GM18868 (cell line): Measurements from ENCODE around the gene MLXIPL.
"Not testable (repeated sequence)": the region's sequence is repeated elsewhere in the genome, so short reads cannot be mapped to it uniquely, and the experiment has no call there.

Experiments
- ATAC-seq: cut with Tn5 transposase; IDR thresholded peaks from one replicate; pipeline ENCODE4 v1.9.1; 2021; ENCODE audit warnings: mild to moderate bottlenecking, moderate library complexity; ENCODE audit not compliant: unreplicated experiment

Gene MLXIPL

GRCh38 chr7:73646785-73647724 lies 22.7 kb upstream of the MLXIPL start:
- no peak for ATAC-seq

GRCh38 chr7:73645643-73646174 lies 21.4 kb upstream of the MLXIPL start:
- ATAC-seq: no peak

DNA sequence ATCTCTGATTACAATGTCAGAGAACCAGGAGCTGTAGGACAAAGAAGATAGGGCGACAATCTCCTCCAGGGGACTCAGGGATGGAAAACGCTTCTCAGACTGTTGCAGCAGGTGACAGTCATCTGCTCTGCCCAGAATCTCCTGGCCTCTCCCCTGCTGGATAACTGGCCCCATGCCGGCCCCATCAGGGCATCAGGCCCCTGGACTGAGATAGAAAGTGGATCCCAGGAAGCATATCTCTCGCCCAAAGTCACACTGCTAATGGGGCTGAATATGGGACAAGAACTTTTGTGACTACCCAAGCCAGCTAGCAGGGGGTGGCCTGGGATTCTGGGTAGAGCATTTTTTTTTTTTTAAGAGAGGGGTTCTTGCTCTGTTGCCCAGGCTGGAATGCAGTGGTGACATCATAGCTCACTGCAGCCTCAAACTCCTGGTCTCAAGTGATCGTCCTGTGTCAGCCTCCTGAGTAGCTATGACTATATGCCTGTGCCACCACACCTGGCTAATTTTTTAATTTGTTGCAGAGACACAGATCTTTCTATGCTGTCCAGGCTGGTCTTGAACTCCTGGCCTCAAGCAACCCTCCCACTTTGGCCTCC lies 20.5 kb upstream of the MLXIPL start:
- no peak for ATAC-seq

- no peak for ATAC-seq
These were observed 18.5 kb upstream of the MLXIPL start for GRCh38 chr7:73642834-73643233.

DNA sequence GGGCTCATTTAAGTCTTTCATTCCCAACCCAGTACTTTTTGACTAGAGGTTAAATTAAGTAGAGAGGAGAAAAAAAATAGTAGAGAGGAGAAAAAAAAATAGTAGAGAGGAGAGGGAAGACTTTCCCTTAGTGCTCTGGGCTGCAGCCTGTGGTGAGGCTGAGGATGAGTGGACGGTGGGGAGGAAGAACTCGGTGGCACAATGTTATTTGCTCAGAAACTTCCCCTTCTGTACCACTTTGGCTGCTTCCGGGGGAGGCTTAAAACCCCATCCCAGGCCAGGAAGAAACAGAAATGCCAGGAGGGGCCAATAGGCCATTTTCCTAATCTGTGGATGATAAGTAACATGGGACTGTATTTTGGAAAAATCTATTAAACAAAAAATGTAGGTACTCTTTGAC lies 14.6 kb upstream of the MLXIPL start:
- no peak for ATAC-seq

- no peak for ATAC-seq
These were observed 11.3 kb upstream of the MLXIPL start for GRCh38 chr7:73635428-73636200.

DNA sequence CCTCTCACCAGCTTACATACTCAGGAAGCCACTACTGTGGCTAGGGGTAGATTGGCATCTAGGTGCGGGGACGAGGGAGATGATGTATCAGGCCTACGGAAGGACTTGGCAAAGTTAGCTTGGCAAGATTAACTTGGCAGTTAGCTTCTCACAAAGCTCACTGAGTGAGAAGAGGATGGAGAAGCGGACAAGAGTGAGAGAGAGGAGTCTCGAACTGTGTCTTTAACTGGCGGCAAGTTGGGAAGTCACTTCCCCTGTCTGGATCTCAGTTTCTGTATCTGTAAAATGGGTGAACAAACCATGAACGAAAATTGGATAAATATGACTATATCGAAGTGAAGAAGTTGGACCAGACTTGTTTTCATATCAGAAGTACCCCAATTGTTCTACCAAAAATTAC lies 9.5 kb upstream of the MLXIPL start:
- ATAC-seq: no peak

GRCh38 chr7:73633323-73633722 lies 9.0 kb upstream of the MLXIPL start:
- no peak for ATAC-seq

GRCh38 chr7:73631558-73631957 lies 7.2 kb upstream of the MLXIPL start:
- no peak for ATAC-seq

DNA sequence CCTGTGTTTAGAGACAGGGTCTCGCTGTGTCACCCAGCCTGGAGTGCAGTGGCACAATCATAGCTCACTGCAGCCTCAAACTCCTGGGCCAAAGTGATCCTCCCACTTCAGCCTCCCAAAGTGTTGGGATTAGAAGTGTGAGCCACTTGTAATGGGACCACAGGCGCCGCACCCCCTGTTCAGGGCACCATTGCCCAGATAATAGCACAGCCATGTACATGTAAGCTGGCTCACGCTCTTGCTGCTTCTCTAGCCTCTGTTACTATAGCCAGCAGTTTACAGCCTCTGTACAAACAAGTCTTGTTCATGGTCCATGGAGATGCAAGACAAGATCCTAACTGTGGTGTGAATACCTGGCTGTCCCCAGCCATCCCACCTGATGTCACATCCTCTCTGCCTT lies 4.2 kb upstream of the MLXIPL start:
- no peak for ATAC-seq

DNA sequence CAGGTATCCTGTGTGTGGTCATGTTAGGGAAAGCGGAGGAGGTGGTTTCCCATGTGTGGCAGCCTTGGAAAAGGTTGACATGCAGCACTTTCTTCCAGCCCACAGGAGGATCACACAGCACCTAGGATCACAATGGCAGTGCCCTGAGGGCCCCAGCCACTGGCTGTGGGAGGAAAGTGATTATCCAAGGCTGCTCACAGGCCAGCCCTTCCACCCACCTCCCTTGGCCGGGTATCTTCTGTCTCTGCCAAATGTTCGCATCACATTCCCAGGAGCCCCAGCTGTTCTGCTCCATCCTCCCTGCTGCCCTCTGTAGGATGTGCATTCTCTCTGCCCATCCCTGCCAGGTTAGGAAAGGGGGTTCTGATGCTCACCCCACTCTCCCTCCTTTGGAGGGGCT lies 2.5 kb upstream of the MLXIPL start:
- no peak for ATAC-seq

GRCh38 chr7:73625276-73625675 lies 954 bp upstream of the MLXIPL start:
- ATAC-seq: no peak

DNA sequence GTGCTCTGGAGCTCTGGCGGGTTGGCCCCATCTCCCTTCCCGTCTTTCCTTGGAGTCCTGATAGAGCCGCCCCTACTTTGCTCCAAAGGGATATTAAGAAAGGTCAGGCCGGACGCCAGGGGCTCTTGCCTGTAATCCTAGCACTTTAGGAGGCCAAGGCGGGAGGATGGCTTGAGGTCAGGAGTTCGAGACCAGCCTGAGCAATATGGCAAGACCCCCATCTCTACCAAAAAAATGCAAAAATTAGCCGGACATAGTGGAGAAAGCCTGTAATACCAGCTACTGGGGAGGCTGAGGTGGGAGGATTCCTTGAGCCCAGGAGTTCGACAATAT lies 313 bp upstream of the MLXIPL start:
- no peak for ATAC-seq

DNA sequence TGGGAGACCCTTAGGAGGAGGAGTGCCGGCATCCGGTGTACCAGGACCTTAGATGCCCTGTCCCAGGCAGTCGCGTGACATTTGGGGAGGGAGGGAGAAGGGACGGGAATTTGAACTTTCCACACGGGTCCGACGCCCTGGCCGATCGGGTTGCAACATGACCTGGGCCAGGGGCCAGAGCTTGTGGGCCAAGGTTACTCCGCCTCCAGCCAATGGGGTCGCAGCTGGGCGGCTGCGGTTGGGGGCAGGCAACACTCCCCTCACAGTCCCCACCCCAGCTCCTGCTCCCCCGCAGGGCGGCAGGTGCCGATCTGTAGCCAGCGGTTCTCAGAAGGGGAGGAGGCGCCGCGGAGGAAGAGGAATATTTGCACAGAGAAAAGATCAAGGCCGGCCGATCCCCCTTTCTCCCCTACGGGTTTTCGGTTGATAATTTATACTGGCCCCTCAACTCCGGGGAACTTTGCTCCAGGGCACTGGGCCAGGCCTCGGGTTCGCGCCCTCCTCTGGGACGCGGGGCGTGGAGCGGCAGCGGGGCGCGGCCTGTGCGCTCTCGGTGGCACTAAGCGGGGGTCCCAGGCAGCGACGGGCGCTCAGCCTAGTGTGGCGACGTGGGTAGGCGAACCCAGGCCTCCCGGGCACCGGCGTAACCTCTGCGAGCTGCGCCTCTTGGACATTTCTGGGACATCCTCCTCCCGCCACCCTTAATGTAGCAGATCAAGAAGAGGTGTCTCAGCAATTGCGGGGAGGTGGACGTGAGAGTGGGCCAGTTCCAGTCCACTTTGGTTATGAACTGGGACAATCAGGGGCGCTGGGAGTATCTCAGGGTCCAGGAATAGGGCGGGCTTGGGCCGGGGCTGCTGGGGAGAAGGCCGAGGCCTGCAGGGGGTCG lies 1.2 kb downstream of the MLXIPL start:
- no peak for ATAC-seq

- ATAC-seq: no peak
These were observed 1.8 kb downstream of the MLXIPL start for GRCh38 chr7:73622527-73622908.

DNA sequence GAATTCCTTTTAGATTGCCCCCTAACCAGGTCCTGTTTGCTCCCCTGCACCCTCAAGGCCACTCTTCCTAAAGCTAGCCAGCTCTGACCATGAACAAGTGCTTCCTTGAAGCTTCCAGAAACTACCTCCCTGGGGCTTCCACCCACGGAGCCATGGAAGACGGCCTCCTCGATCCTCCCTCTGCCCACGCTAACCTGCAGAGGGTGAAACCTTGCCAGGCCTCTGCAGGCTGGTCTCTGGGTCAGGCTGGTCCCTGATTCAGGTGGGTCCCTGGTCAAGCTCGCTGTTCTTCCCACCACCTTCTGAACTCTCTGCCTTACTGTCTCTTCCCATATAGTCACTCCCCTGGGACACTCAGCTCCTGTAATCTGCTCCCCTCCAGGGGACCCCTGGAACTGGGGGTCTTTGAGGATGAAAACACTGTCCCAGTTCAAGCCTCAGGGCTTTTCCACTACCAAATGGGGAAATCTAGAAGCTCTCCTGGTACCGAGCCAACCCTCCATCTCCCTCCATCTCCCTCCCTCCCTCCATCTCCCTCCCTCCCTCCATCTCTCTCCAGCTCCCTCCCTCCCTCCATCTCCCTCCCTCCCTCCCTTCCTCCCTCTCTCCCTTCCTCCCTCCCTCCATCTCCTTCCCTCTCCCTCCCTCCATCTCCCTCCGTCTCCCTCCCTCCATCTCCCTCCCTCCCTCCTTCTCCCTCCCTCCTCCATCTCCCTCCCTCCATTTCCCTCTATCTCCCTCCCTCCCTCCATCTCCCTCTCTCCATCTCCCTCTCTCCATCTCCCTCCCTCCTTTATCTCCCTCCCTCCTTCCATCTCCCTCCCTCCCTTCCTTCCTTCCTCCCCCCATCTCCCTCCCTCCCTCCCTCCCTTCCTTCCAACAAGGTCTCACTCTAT lies 2.9 kb downstream of the MLXIPL start:
- no peak for ATAC-seq

DNA sequence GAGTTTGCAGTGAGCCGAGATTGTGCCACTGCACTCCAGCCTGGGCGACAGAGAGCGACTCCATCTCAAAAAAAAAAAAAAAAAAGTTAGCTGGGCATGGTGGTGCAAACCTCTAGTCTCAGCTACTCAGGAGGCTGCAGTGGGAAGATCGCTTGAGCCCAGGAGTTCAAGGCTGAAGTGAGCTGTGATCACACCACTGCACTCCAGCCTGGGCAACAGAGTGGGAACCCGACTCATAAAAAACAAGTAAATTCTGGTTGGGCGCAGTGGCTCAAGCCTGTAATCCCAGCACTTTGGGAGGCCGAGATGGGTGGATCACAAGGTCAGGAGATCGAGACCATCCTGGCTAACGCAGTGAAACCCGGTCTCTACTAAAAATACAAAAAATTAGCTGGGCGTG lies 4.9 kb downstream of the MLXIPL start:
- not testable (repeated sequence) for ATAC-seq

DNA sequence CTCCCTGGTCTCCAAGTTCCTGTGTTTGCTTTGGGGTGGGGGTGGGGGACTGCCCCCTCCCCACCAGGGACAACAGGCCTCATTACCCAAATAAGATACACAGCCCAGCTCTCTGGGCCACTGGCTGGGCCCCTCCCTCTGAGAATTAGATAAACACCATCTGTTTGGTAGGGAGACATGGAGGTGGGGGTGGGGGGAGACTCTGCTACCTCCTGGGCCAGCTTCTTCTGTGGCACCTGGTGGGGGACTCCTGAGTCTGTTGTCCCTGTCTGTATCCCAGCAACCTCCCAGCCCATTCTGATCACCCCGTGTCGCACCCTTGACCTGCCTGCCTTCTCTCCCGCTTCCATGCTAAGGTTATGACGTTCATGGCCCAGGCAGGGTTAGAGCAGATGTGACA lies 5.8 kb downstream of the MLXIPL start:
- no peak for ATAC-seq

- ATAC-seq: not testable (repeated sequence)
These were observed 6.8 kb downstream of the MLXIPL start for GRCh38 chr7:73617520-73617919.

DNA sequence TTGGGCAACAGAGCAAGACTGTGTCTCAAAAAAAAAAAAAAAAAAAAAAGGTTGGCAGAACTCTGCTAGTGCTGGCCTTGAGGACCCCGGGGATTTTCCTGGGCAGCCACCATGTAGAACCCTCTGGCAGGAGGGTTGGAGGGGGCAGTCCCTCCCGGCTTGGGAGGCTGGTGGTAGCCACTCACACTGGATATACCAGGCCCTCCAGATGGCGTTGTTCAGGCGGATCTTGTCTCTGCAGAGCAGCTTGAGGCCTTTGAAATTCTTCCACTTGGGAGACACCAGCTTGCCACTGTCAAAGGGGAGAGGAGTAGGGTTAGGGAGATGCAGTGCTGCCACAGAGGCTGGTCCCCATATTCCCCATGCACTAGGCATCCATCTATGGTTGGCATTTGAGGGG lies 8.4 kb downstream of the MLXIPL start:
- no peak for ATAC-seq
